MM.1S (cell line): ENCODE results near the gene USF3.

ENCODE experiments used
- CTCF ChIP-seq: fragments of 300-600 bp; sonication (generic); IDR thresholded peaks from 2 replicates; pipeline ENCODE4 v1.5.1; 2016; ENCODE audit warnings: antibody characterized with exemption, low read length, mixed read lengths
- EZH2 ChIP-seq: fragments of 300-600 bp; sonication (generic); optimal IDR thresholded peaks from 2 replicates; pipeline ENCODE3; 2017; ENCODE audit warnings: low read depth, mild to moderate bottlenecking, antibody characterized with exemption, low read length, mixed read lengths

- TF ChIP-seq CTCF (no peak), EZH2 (no peak)
These were observed 67.7 kb downstream of the USF3 start for GRCh38 chr3:113628788-113629187.
